Thyroid gland (tissue), 4 donors: ENCODE measurements around the gene OR5AC2. TPM values are rescaled to one million over a fixed set of nuclear protein-coding genes. Genes with fewer than 3 reads are reported as not detected.

ENCODE experiments used
- DNase-seq, 2 donors: peaks; one replicate each; pipeline ENCODE4 v3.0.0-alpha.2; 2019
- H3K27ac ChIP-seq, 3 donors: fragments of 200-600 bp; sonication (generic); 1 replicate in 2 of 3; 2 replicates in 1 of 3; pipeline ENCODE4 v1.5.1; 2016 to 2019; ENCODE audit warnings: mild to moderate bottlenecking in 1 of 3, moderate library complexity in 1 of 3
- H3K27me3 ChIP-seq: fragments of 200-600 bp; sonication (generic); one replicate; pipeline ENCODE4 v1.5.1; 2019
- H3K36me3 ChIP-seq, 2 donors: fragments of 200-600 bp; sonication (generic); one replicate each; pipeline ENCODE4 v1.5.1; 2016 to 2019
- H3K4me1 ChIP-seq, 2 donors: fragments of 200-600 bp; sonication (generic); one replicate each; pipeline ENCODE4 v1.5.1; 2017 to 2019
- H3K4me3 ChIP-seq, 3 donors: fragments of 200-600 bp; sonication (generic); replicated peaks in 1 of 3; 1 replicate in 2 of 3; 2 replicates in 1 of 3; pipeline ENCODE4 v1.5.1; 2016; ENCODE audit warnings: mild to moderate bottlenecking in 1 of 3
- H3K9me3 ChIP-seq: fragments of 200-600 bp; sonication (generic); one replicate; pipeline ENCODE4 v1.5.1; 2017
- POLR2A ChIP-seq, 2 donors: fragments of 450-650 bp; IDR thresholded peaks; one replicate each; pipeline ENCODE4 v1.6.1; 2017; ENCODE audit warnings: antibody characterized with exemption in 2 of 2, mild to moderate bottlenecking in 2 of 2, moderate library complexity in 1 of 2
- whole genome bisulfite sequencing, 2 donors: methylation state at CpG; one replicate each; pipeline ENCODE4 v1.1.5; 2017; 5-methylcytosine and 5-hydroxymethylcytosine counted together
- intact Hi-C: fragments of 100-400 bp; cut with DNase I; formaldehyde crosslinking; loops from one replicate; pipeline ENCODE4 v1.15.1; 2023
- total RNA-seq, 4 donors: library from RNA; depleted of rRNA; stranded (reverse); fragments of >200 nt; gene quantifications; one replicate each; pipeline ENCODE4 v1.2.3, GENCODE V29; 2016
- TF ChIP-seq, protein P1 (sequence below), 6 experiments: fragments of 200-600 bp in 3 of 6; fragments of 450-650 bp in 3 of 6; sonication (generic) in 3 of 6; IDR thresholded peaks; one replicate each; pipeline ENCODE4 v1.5.1; 2016 to 2019; ENCODE audit warnings: antibody characterized with exemption in 6 of 6, mild to moderate bottlenecking in 2 of 6, inconsistent platforms in 1 of 6, moderate library complexity in 1 of 6

The OR5AC2 gene
- total RNA-seq, 4 donors from 2014 or later, result not detected

DNA sequence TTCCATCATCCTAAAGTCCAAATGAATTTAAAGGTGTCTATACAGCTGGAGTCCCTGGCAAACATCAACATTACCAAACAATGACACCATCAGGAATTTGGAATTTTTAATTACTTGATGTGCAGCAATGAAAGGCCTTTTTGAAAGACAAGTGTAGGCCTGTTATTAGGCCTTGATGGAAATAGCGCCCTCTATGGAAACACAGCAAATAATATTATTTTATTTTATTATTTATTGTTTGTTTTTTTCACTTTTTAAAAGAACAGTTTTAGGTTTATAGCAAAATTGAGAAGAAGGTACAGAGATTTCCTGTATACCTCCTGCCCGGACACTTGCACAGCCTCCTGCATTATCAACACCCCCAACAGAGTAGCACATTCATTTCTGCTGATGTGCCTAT, 18.1 kb upstream of the OR5AC2 start:
- 53 to 54% methylated on average over 2 of the region's 2 CpGs for WGBS, 2 donors
- Histone ChIP-seq H3K27ac (no peak overlapping the region), H3K36me3 (no peaks in the 10 kb centered on the region), H3K4me1 (no peaks in the 10 kb centered on the region), H3K9me3 (no peaks in the 10 kb centered on the region), H3K4me3 (no peak overlapping the region), H3K27me3 (no peaks in the 10 kb centered on the region)
- intact Hi-C loops, result no loop called here
- TF ChIP-seq, protein P1, sequence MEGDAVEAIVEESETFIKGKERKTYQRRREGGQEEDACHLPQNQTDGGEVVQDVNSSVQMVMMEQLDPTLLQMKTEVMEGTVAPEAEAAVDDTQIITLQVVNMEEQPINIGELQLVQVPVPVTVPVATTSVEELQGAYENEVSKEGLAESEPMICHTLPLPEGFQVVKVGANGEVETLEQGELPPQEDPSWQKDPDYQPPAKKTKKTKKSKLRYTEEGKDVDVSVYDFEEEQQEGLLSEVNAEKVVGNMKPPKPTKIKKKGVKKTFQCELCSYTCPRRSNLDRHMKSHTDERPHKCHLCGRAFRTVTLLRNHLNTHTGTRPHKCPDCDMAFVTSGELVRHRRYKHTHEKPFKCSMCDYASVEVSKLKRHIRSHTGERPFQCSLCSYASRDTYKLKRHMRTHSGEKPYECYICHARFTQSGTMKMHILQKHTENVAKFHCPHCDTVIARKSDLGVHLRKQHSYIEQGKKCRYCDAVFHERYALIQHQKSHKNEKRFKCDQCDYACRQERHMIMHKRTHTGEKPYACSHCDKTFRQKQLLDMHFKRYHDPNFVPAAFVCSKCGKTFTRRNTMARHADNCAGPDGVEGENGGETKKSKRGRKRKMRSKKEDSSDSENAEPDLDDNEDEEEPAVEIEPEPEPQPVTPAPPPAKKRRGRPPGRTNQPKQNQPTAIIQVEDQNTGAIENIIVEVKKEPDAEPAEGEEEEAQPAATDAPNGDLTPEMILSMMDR (IDR thresholded peaks at IDR 0.05), result no peak
- no peak for TF ChIP-seq POLR2A (IDR thresholded peaks at IDR 0.05)
- no peak for DNase-seq

DNA sequence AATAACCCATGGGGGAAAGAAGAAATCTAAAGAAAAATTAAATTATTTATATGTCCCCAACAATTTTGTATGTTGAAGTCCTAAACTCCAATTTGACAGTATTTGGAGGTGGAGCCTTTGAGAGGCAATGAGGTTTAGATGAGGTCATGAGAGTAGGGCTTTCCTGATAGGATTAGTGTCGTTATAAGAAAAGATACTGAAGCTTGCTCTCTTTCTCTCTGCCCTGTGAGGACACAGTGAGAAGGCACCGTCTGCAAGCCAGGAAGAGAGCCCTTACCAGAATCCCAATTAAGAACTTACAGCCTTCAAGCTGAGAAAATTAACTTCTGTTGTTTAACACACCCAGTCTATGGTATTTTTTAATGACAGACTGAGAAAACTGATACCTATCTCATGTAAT, 16.1 kb upstream of the OR5AC2 start:
- Histone ChIP-seq H3K9me3 (no peaks in the 10 kb centered on the region), H3K27ac (no peak overlapping the region), H3K4me1 (no peaks in the 10 kb centered on the region), H3K36me3 (no peaks in the 10 kb centered on the region), H3K4me3 (no peak overlapping the region), H3K27me3 (no peaks in the 10 kb centered on the region)
- intact Hi-C loops, result no loop called here
- no peak for DNase-seq
- 16 to 26% methylated on average over 2 of the region's 2 CpGs for WGBS, 2 donors
- TF ChIP-seq, protein P1 (IDR thresholded peaks at IDR 0.05), result no peak
- TF ChIP-seq POLR2A (IDR thresholded peaks at IDR 0.05), result no peak

DNA sequence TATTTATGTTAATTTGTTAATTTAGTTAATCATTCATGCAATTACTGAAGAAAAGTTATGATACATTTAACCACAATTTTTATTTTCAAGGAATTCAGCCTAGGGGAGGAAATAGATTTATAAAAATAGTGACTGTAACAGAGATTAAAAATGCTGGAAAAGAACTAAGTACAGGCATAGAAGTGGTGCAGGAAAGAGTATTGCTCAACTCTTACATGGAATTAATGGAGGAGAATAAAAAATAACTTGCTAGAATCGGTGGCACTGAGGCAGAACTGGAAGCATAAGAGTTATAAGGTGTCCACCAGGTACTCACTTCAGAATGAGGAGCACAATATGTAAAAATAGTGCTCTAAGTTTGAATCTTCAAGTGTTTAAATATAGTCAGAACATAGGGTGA, 13.5 kb upstream of the OR5AC2 start:
- no peaks in the 10 kb centered on the region for H3K9me3 ChIP-seq
- TF ChIP-seq, protein P1 (IDR thresholded peaks at IDR 0.05), result no peak
- no peak for TF ChIP-seq POLR2A (IDR thresholded peaks at IDR 0.05)
- 0 to 31% methylated on average over 1 of the region's 1 CpG for WGBS, 2 donors
- intact Hi-C loops, result no loop called here
- no peaks in the 10 kb centered on the region for H3K27me3 ChIP-seq
- no peaks in the 10 kb centered on the region for H3K4me1 ChIP-seq
- H3K36me3 ChIP-seq, result no peaks in the 10 kb centered on the region
- no peak overlapping the region for H3K4me3 ChIP-seq
- no peak for DNase-seq
- H3K27ac ChIP-seq, result no peak overlapping the region

DNA sequence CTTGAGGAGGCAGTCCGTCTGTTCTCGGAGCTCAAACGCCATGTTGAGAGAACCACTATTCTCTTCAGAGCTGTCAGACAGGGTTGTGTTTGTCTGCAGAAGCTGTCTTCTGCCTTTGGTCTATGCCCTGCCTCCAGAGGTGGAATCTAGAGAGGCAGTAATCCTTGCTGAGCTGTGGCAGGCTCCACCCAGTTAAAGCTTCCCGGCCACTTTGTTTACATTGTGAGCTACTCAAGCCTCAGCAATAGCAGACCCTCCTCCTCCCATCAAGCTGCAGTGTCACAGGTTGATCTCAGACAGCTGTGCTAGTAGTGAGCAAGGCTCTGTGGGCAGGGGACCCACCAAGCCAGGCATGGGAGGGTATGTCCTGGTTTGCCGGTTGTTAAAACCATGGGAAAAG, 8.9 kb downstream of the OR5AC2 start:
- intact Hi-C loops, result no loop called here

DNA sequence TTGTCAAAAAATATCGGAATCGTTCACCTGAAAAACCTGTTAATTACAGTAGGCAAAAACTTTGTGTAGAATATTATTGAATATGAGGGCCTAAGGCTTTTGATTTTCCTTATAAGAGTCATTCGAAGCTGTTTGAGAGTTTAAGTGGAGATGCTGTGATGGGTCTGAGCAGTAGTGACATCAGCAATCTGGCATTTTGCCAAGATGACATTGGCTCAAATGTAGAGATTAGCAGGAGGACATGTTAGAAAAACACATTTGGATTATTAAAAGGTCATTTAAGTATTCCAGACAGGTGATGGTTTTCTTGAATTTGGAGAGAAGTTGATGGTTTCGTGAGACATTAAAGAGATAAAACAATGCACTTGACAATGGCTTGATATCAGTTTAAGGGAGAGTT, 12.9 kb downstream of the OR5AC2 start:
- no peaks in the 10 kb centered on the region for H3K36me3 ChIP-seq

More for the DNA sequence above, 8.9 kb downstream of the OR5AC2 start:
- no peak overlapping the region for H3K4me3 ChIP-seq
- TF ChIP-seq POLR2A (IDR thresholded peaks at IDR 0.05), result no peak
- TF ChIP-seq, protein P1 (IDR thresholded peaks at IDR 0.05), result no peak
- no peak overlapping the region for H3K27ac ChIP-seq
- no peak for DNase-seq
- H3K4me1 ChIP-seq, result no peaks in the 10 kb centered on the region
- no peaks in the 10 kb centered on the region for H3K36me3 ChIP-seq
- no peaks in the 10 kb centered on the region for H3K9me3 ChIP-seq
- no peaks in the 10 kb centered on the region for H3K27me3 ChIP-seq
- WGBS, 2 donors, result 50 to 75% methylated on average over 5 of the region's 5 CpGs

More for the DNA sequence above, 12.9 kb downstream of the OR5AC2 start:
- DNase-seq, result no peak
- no peak overlapping the region for H3K4me3 ChIP-seq
- no peak for TF ChIP-seq POLR2A (IDR thresholded peaks at IDR 0.05)
- TF ChIP-seq, protein P1 (IDR thresholded peaks at IDR 0.05), result no peak
- H3K4me1 ChIP-seq, result no peaks in the 10 kb centered on the region
- intact Hi-C loops, result no loop called here
- no peaks in the 10 kb centered on the region for H3K9me3 ChIP-seq
- H3K27me3 ChIP-seq, result no peaks in the 10 kb centered on the region
- no peak overlapping the region for H3K27ac ChIP-seq
- 67 to 76% methylated on average over 4 of the region's 4 CpGs for WGBS, 2 donors
